Activated CD4-positive, alpha-beta T cell treated with anti-CD3 and anti-CD28 coated beads, Interleukin-2, amount 50 U/mL, for 4 hours (primary cell): ENCODE data around the gene PTCHD1.

Experiments
- DNase-seq, 2 experiments: peaks; one replicate each; pipeline ENCODE4 v3.0.0-alpha.2; 2020

Gene PTCHD1

DNA sequence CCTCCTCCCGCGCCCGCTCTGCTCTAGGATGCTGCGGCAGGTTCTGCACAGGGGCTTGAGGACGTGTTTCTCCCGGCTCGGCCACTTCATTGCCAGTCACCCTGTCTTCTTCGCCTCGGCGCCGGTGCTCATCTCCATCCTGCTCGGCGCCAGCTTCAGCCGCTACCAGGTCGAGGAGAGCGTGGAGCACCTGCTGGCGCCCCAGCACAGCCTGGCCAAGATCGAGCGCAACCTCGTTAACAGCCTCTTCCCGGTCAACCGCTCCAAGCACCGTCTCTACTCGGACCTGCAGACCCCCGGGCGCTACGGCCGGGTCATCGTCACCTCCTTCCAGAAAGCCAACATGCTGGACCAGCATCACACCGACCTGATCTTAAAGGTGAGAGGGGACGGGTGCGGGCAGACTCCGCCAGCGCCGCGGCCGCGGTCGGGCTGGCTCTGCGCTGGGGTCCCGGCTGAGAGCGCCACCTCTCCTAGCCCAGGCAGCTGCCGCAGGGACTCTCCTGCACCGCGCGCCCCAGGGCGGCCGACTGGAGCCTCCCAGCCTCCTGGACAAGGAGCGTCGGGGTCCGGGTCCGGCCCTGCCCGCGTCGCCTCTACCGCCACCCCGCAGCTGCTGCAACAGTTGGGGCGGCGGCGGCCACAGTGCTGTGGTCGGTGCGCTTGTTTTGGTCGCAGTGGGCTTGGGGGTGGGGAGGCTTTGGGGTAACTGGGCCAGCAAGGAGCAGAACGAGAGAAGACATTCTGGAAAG lies at the start of gene PTCHD1:
TSS of gene PTCHD1 (plus strand) at position 2 of the 752 bp plus-strand sequence. CDS start at position 29, 27 bp downstream.
- DNase-seq, result no peak

DNA sequence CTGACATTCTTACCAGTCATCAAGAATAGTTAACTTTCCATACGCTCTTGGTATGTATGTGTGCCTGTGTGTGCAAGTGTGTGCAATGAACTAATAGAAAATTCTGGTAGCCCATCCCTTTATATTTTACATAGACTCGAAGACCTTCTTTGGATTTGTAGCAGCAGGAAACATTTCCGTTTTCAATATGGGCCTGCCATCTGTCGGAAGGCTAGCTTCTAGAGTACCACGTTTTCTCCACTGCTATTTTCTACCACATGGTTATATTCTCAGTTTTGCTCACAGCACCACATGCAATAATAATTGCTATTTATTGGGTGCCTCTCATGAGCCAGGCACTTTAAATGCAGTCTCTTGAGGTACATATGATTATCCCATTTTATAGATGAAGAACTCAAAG lies 47.9 kb upstream of the PTCHD1 start:
- no peak for DNase-seq

DNA sequence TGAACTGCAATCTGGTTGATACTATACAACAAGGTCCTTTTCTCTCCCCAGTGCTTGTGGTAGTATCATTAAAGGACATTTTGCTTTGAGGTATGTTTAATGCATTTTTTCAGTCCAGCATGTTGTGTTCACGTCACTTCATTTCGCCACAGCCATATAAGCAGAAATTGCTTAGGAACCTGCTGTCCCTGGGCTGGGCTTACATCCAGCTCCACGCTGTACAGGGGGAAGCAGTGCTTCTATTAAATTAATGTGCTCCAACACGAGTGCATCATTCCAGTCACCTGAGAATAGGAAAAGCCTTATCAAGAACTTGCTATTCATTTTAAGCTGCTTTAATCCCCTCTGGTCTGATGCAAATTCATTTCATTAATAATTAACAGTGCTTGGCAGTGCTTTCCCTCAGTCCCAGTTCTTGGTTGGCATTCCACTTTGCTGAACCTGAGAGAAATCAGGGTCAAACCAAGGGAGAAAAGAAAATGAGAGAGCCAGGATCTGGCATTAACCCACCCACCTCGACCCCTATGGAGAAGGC lies 47.4 kb upstream of the PTCHD1 start:
- DNase-seq, result no peak

DNA sequence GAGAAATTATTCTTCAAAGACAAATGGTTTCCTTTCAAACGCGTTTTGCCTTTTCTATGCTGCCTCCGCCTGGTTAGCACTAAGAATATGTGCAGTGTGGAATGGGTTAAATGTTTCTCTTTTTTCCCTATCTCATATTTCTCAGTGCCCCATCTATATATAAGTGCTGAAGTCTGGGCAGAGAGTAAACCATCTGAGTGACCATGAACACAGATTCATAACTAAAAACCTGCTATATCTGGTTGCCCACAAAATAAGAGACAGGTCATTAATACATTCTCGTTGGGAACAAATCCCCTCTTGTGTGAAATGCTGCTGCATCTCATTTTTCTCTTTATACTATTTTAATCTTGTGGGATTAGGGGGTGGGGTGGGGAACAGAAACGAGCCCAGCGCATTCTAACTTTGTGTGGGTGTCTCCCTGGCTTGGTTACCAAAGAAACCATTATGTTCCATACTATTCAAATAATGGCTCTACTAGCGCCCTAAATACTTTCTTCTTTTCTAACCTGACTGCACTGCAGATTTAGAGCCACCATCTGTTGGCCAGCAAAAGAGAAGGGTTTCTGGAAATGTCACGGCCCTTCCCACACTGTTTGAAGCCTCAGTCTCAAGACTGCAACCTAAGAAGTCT lies 42.2 kb upstream of the PTCHD1 start:
- DNase-seq, result no peak

- DNase-seq, result no peak
These were observed 41.5 kb upstream of the PTCHD1 start for GRCh38 chrX:23292988-23293651.

DNA sequence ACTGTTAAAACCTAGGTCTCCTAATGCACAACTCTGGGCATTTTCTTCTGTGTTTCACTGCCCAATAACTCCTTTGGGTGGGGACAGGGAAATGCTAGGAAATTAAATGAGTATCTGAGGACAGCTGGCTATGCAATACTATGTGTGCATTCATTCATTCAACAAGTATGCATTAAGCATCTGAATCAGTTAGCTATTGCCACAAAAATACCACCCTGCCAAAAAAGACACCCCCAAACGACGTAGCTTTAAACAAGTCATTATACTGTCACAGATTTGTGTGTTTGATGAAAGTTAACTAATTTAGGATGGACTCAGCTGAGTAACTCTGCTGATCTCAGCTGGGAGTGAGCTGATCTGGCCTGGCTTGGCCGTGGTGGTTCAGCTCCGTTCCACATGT lies 29.8 kb upstream of the PTCHD1 start:
- no peak for DNase-seq

DNA sequence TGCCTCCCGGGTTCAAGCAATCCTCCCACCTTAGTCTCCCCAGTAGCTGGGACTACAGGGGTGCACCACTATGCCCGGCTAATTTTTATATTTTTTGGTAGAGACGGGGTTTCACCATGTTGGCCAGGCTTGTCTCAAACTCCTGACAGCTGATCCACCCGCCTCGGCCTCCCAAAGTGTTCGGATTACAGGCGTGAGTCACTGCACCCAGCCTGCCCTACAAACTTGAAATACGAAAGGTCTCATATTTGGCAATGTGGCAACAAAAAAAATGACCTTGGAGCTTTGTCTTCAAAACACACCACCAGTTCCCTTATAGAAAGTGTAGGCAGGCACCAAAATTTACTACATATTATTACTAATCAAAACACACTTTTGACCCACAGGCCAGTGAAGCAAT lies 22.9 kb upstream of the PTCHD1 start:
- no peak for DNase-seq

- DNase-seq, result no peak
These were observed 22.5 kb upstream of the PTCHD1 start for GRCh38 chrX:23312136-23312535.

- DNase-seq, result no peak
These were observed 16.6 kb upstream of the PTCHD1 start for GRCh38 chrX:23317799-23318724.

DNA sequence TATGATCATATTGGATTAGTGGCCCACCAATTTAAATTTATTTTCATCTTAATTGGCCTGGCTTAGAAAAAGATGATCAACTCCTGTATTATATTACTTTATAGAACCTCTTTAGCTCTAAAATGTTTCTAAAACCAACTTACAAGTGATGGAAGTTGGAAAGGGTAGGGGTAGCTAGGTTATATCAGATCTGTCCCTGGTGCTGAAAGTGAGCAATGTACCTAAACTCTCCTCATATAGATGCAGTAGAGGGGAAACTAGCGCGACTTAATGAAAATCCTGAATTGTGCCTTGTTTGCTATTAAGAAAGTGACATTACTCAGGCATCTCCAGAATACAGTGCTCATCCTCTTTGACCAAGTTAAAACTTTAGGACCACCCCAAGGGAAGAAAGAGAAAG lies 7.5 kb upstream of the PTCHD1 start:
- no peak for DNase-seq

GRCh38 chrX:23331701-23332100 lies 2.9 kb upstream of the PTCHD1 start:
- no peak for DNase-seq

- DNase-seq, result no peak
These were observed 2.4 kb upstream of the PTCHD1 start for GRCh38 chrX:23332101-23332887.

- no peak for DNase-seq
These were observed 1.5 kb upstream of the PTCHD1 start for GRCh38 chrX:23332888-23333821.

DNA sequence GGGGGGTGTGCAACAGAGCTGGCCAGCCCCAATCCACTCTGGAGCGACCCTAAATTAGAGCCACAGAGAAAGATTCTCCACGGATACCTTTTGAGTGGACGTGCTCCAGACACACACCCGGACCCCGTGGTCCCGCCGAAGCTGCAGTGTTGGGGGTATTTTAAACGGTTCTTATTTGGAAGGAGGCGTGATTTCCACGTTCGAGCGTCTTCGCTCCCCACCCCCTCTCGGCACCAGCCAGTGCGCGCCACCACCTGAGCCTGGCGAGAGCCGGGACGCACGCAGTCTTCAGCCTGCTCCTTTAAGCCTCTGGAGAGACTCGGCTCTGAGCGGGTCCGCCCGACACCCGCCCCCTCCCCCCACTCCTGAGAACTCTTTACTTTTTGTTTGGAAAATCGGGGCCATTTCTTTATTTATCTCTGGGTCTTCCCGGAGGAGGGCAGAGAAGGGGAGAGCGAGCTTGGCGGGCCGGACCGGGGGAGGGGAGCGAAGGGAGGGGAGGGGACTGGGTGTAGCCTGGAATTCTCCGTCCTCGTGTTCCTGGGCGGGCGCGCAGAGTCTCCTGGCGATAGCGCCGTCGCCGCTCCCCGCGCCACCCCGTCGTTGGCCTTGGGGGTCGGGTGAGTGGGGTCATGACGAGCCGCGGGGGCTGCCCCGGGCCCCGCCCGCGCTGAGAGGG lies 668 bp upstream of the PTCHD1 start:
- DNase-seq, result no peak

DNA sequence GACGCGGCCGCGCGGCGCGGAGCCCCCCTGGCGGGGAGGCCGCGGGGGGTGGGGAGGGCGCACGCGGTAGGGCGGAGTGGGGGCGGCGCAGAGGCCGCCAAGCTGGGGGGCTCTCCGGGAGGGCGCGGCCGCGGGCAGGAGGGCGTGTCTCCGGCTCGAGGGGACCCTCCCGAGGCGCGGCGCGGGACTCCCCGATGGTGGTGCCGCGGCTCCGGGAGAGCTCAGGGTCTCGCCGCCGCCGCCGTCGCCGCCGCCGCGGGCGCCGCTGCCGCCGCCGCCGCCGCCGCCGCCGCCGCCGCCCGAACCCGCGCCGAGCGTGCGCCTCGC lies 165 bp upstream of the PTCHD1 start:
- no peak for DNase-seq

DNA sequence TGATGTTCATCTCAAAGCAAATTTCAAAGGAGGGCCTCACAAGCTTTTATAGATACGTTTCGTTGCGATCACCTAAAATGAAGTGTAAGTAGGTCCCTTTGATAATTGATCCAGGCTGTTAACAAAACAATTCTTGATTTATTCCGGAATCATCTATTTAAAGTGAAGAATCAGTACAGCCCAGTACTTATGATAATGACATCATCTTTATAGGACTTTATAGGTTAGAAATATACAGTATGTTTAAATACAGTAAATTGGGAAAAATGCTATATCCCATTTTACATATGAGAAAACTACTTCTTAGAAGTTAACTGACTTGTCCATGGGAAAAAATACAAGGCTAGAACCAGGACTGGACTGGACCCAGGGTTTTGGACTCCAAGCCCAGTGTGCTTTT lies 3.7 kb downstream of the PTCHD1 start:
- no peak for DNase-seq

GRCh38 chrX:23341452-23341851 lies 6.8 kb downstream of the PTCHD1 start:
- DNase-seq, result no peak

- DNase-seq, result no peak
These were observed 9.7 kb downstream of the PTCHD1 start for GRCh38 chrX:23344238-23344903.

GRCh38 chrX:23344904-23345271 lies 10.2 kb downstream of the PTCHD1 start:
- DNase-seq, result no peak

GRCh38 chrX:23356189-23356588 lies 21.5 kb downstream of the PTCHD1 start:
- DNase-seq, result no peak
